Gastroesophageal sphincter (tissue), 3 donors: ENCODE measurements around the gene ARFRP1.

Source experiments
- CTCF ChIP-seq, 4 experiments: fragments of 200-600 bp in 2 of 4; fragments of 450-650 bp in 2 of 4; sonication (generic) in 1 of 4; IDR thresholded peaks; one replicate each; pipeline ENCODE4 v1.5.1; 2017 to 2019; ENCODE audit warnings: antibody characterized with exemption in 4 of 4, mild to moderate bottlenecking in 2 of 4, moderate library complexity in 2 of 4
- EP300 ChIP-seq: sonication (generic); formaldehyde crosslinking; IDR thresholded peaks from one replicate; pipeline ENCODE4 v1.6.1; 2017; ENCODE audit warnings: antibody characterized with exemption, mild to moderate bottlenecking
- POLR2A ChIP-seq, 2 donors: fragments of 450-650 bp; IDR thresholded peaks; one replicate each; pipeline ENCODE4 v1.6.1; 2017; ENCODE audit warnings: antibody characterized with exemption in 2 of 2, mild to moderate bottlenecking in 2 of 2, moderate library complexity in 1 of 2

DNA sequence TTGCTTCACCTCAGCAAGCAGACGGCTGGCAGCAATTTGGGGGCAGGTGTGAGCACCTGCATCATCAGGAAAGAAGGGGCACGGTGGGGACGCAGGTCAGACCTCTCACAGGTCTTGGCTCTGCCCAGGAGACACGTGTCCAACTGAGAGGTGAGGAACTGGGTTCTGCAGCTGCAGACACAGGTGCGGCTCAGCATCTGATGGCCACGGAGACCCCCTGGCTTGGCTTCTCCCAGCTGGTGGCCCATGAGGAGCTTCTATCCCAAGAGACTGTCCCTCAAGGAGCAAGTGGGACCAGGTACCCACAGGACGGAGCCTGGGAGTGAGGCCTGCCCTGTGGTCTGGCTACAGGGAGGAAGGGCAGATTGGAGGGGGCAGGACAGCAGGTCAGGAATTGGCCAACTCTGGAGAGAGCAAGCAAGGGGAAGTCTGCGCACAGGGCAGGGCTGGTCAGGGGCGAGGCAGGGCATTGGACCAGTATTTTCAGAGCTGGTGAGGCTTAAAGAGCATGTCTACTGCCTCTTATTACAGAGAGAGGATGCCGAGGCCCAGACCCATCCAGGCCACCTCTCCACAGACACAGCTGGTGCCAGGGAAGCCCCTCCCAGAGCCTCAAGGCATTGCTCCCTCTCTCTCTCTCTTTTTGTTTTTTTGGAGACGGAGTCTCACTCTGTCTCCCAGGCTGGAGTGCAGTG, 58.7 kb downstream of the ARFRP1 start:
- no peak for TF ChIP-seq POLR2A (IDR thresholded peaks at IDR 0.05)
- no peak for TF ChIP-seq CTCF (IDR thresholded peaks at IDR 0.05)
- TF ChIP-seq EP300, result no peak
